ENCODE data around the gene CACNA2D4. TPM values are rescaled to one million over a fixed set of nuclear protein-coding genes. Genes with fewer than 3 reads are reported as not detected.

The CACNA2D4 gene
- total RNA-seq, 1 donor from 2014 or later, result 1.2 TPM

DNA sequence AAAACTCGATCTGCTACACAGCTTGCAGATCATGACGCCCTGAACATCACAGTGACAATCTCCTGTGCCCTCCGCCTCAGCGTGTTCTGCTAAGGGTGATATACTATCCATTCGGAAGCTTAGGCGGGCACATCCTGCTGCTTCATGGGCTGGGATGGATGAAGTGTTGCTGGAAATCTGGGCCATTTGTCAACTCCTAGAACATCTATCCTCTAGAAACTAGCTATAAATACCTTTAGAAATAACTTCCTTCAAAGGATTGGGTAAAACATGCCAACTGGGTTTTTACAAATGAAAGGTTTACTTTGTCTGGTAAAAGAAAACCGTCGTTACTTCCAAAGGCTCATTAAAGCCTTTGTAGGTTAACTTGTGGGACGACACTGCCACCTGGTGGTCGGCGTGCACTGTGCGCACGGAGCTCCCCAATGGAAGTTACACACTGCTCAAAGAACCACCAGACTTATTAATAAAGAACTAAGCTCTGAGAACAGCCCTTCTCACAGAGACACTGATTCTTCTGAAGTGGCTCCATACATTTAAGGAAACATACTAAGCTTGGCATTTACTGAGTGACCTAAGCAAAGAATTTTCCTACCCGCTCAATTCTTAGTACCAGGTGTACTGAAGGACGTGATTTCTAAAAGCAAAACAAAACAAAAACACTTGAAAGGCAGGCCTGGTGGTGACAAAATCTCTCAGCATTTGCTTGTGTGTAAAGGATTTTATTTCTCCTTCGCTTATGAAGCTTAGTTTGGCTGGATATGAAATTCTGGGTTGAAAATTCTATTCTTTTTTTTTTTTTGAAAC lies 21.6 kb upstream of the CACNA2D4 start:
- Histone ChIP-seq H3K4me1 (peaks cover 31% of the 10 kb centered on the region), H3K9me3 (replicated peaks) (no peaks in the 10 kb centered on the region), H3K27me3 (ENCODE audit: low read depth) (no peaks in the 10 kb centered on the region), H3K36me3 (peaks cover 4% of the 10 kb centered on the region), H3K27ac (replicated peaks) (peak overlapping the region; percentile 14), H3K4me3 (peak overlapping the region; percentile 9)
- peak; percentile 86 for DNase-seq
- intact Hi-C loops (cut with micrococcal nuclease), result loop anchor here (2.0 to 10.0 kb wide), 3 partner anchors 143 to 305 kb away; no protein-coding TSS in a partner anchor
- TF ChIP-seq, protein P1, sequence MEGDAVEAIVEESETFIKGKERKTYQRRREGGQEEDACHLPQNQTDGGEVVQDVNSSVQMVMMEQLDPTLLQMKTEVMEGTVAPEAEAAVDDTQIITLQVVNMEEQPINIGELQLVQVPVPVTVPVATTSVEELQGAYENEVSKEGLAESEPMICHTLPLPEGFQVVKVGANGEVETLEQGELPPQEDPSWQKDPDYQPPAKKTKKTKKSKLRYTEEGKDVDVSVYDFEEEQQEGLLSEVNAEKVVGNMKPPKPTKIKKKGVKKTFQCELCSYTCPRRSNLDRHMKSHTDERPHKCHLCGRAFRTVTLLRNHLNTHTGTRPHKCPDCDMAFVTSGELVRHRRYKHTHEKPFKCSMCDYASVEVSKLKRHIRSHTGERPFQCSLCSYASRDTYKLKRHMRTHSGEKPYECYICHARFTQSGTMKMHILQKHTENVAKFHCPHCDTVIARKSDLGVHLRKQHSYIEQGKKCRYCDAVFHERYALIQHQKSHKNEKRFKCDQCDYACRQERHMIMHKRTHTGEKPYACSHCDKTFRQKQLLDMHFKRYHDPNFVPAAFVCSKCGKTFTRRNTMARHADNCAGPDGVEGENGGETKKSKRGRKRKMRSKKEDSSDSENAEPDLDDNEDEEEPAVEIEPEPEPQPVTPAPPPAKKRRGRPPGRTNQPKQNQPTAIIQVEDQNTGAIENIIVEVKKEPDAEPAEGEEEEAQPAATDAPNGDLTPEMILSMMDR (IDR thresholded peaks at IDR 0.05; ENCODE audit: borderline replicate concordance), result peak; percentile 99

DNA sequence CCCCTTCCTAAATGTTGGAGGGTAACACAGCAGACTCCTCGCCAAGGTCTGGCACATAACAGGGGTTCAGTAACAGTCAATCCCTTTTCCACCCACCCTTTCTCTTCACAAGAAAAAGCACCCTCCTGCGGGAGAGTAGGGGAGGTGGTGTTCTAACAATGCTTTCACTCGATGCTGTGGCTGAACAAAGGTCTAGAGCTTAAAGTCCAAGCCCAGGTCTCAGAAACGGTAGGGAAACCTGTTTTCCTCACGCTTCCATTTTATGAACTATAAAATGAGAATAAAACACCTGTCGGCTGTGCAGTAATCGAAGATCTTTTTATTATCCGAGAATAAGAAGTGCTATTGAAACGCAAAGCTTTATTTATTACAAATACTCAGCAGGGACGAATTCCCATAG lies 20.9 kb upstream of the CACNA2D4 start:
- Histone ChIP-seq H3K4me1 (peaks cover 32% of the 10 kb centered on the region), H3K27me3 (ENCODE audit: low read depth) (no peaks in the 10 kb centered on the region), H3K9me3 (replicated peaks) (no peaks in the 10 kb centered on the region), H3K36me3 (no peaks in the 10 kb centered on the region), H3K27ac (replicated peaks) (no peak overlapping the region), H3K4me3 (no peak overlapping the region)
- no peak for DNase-seq
- intact Hi-C loops (cut with micrococcal nuclease), result loop anchor here (10.0 kb wide), 1 partner anchor 305 kb away; no protein-coding TSS in a partner anchor
- TF ChIP-seq, protein P1 (IDR thresholded peaks at IDR 0.05; ENCODE audit: borderline replicate concordance), result no peak

DNA sequence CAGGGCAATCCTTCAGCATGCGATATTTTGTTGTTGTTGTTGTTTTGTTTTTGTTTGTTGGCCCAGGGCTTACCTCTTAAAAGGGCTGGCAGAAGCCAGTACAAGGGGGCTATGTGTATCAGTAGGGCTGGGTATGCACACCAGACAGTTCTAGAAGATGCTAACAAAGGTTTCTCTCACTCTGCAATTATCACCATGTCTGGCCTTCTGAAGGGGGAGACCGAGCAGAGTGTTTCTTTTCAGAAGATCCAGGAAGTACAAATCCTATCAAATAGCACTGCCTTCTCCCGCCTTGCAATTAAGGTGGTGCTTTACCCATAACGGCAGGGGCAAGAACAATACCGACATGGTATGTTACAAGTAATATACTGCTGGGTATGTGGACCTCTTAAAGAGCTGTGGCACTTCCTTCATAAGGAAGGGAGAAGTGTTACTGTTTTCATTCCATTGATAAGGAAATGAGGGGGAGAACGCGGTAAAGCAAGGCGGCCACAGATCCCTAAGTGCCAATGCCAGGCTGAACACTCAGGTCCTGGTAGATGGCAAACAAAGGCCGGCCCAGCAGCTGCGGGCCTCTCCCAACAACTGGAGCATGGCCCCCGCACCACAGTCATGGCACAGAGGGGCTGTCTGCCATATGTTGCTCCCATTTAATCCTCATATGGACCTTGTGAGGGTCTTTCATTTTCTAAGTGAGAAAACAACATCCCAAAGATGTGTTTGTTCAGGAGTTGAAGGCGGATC lies 19.2 kb upstream of the CACNA2D4 start:
- DNase-seq, result no peak
- Histone ChIP-seq H3K4me1 (peaks cover 46% of the 10 kb centered on the region), H3K9me3 (replicated peaks) (no peaks in the 10 kb centered on the region), H3K27me3 (ENCODE audit: low read depth) (no peaks in the 10 kb centered on the region), H3K36me3 (no peaks in the 10 kb centered on the region), H3K27ac (replicated peaks) (no peak overlapping the region), H3K4me3 (no peak overlapping the region)
- intact Hi-C loops (cut with micrococcal nuclease), result loop anchor here (10.0 kb wide), 1 partner anchor 303 kb away; no protein-coding TSS in a partner anchor
- TF ChIP-seq, protein P1 (IDR thresholded peaks at IDR 0.05; ENCODE audit: borderline replicate concordance), result no peak

DNA sequence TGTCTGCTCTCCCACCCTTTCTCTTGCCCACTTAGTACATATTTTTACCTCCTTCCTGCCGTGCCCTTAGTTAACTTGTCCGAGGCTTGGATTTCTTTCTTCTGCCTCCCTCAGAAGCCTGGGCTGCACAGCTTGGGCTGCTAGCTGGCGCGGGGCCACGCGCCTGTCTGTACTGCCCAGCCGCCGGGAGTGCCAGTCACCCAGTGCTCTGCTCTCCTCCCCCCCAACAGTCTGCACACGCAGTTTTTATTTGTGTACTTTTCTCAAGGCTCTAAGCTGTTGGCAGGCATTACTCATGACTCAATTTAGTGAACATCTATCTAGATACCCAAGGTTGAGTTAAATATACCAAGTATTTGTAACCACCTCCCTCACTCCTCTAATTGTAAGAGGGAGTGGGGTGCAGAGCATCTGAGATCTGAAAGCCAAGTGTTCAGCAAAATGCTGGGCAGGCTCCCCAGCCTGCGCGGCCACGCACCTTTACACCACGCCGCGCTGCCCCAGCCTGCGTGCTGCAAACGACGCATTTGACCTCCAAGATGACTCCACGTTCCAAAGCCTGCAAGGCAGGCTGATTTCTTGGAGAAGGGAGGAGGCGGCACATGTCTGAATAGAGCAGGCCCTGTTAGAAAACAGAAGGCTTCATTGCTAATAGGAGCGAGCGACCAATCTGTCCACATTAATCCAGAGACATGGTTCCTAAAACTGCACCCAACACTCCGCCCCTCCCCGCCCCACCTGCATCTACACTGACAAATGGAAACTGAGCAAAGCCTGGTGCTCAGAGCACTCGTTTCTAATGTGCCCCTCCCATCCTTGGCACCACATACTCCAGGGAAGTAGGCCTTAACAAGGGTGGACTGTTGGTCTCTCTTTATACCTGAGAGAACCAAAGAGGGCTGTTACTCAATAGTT lies 18.2 kb upstream of the CACNA2D4 start:
- H3K4me3 ChIP-seq, result peak overlapping the region; percentile 20

More for the DNA sequence above, 18.2 kb upstream of the CACNA2D4 start:
- Histone ChIP-seq H3K9me3 (replicated peaks) (no peaks in the 10 kb centered on the region), H3K27ac (replicated peaks) (peak overlapping the region; percentile 57), H3K36me3 (no peaks in the 10 kb centered on the region), H3K27me3 (ENCODE audit: low read depth) (no peaks in the 10 kb centered on the region), H3K4me1 (peaks cover 54% of the 10 kb centered on the region)
- intact Hi-C loops (cut with micrococcal nuclease), result loop anchor here (10.0 kb wide), 1 partner anchor 302 kb away; no protein-coding TSS in a partner anchor
- DNase-seq, result peak; percentile 65
- TF ChIP-seq, protein P1 (IDR thresholded peaks at IDR 0.05; ENCODE audit: borderline replicate concordance), result no peak
